Globus pallidus (tissue), 1 donor: Measurements from ENCODE around the gene PXYLP1.

ENCODE experiments used
- DNase-seq: peaks from one replicate; pipeline ENCODE4 v3.0.0-alpha.2; 2015; ENCODE audit warnings: low spot score

PXYLP1 gene

GRCh38 chr3:141273700-141274410, 42.2 kb downstream of the PXYLP1 start:
- DNase-seq = no peak

- DNase-seq = no peak
Observed at GRCh38 chr3:141274411-141275031, 42.9 kb downstream of the PXYLP1 start.

GRCh38 chr3:141275032-141275422, 43.4 kb downstream of the PXYLP1 start:
- no peak for DNase-seq

GRCh38 chr3:141275511-141275910, 43.9 kb downstream of the PXYLP1 start:
- no peak for DNase-seq

- DNase-seq = no peak
Observed at GRCh38 chr3:141275973-141276372, 44.3 kb downstream of the PXYLP1 start.

DNA sequence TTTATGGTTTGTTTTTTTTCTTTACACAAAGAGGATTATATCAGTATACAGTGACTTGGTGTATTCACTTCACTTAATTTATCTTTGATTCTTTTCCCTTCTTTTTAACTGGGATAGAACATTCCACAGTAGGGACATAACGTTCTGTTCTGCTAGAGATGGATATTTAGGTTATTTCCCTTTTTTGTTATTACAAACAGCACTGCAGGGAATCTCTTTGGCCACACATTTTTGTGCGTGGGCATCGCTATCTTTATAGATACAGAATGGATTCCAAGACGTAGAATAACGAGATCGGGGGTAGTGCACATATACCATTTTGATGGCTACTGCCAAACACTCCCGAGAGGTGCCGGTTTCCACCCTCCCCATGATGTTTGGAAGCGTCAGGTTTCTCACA, 44.8 kb downstream of the PXYLP1 start:
- DNase-seq = no peak

DNA sequence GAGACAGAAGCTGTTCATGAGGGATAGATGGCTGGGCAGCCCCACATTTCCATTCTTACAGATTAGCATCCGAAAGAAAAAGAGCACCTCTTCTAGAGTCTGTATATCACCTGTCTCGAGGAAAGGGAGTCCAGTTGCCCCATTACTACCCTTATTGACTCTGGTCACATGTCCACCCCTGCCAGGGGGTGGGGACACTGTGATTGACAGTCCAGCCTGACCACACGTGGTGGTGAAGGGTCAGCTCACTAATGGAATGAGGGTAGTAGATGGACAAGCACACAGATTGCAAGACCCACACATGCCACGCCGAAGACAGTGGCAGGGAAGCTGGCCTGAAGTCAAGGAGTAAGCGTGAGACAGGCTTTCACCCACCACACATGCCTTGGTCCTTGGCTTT, 45.8 kb downstream of the PXYLP1 start:
- no peak for DNase-seq

DNA sequence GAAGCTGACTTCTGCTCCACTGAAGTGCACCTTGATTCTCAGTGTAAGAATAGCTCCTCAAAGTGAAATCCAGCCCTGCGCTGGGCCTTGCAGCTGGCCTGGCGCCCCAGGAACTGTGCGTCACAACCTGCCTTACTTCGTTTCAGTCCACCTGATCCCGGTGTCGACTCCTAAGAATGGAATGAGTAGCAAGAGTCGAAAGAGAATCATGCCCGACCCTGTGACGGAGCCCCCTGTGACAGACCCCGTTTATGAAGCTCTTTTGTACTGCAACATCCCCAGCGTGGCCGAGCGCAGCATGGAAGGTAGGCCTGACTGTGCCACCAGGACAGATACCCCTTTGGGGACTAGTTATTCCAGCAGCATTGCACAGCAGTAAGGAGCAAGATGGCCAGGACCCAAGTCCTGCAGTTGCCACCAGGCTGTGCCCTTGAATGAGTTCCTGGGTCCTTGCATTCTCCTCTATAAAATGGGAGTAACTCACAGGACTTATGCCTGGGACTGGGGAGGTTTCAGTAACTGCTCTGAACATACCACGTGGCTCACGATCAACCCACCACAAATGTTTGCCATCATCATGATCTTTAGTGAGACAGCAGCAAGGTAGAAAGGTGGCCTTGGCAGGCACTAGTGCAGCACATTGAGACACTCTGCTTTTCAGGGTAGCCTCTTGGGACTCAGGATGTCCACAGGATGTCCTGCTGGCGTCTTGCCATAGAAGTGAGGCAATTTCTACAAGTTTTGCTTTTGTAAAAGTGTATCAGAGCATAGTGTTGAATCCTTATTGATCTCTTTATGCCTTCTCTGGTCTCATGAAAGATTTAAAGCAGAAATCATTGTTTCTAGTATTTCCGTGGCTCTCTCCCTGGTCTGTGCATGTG, 46.8 kb downstream of the PXYLP1 start:
- no peak for DNase-seq

- DNase-seq = no peak
Observed at GRCh38 chr3:141279077-141279967, 47.7 kb downstream of the PXYLP1 start.

DNA sequence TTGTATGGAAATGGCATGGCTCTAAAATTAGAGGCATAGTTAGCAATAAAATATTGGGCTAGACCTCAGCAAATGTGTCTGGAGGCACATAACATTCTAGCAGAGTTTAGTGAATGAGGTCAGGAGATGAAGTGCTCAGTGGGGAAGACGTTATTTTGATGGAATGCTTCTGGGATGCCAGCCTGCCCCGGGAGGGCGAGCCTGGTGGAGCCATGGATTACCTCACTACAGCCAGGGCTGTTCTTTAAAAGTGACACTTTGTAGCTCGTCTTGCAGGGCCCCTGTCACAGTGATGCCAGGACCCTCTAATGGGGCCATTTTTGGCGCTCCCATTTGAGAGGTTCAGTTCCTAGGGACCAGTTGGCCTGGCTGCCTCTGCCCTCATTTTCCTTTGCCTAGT, 48.5 kb downstream of the PXYLP1 start:
- DNase-seq = no peak

GRCh38 chr3:141280690-141281089, 49.1 kb downstream of the PXYLP1 start:
- DNase-seq = no peak

DNA sequence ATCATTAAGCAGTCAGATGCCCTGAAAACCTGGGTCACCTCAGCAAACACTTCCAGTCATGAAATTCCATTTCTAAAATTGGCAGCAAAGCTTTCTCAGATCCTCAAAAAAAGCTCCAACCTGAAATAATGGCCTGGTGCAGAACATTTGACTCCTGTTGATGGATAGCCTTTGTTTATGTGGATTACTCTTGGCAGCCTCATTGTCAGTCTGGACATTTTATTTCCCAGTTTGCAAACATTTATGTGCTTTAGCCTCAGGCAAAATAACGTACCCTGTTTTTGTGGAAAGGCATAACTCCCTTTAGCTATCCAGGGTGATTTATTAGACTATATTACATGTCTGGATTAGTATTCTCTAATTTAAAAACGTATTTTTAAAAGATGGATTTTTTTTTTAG, 53.9 kb downstream of the PXYLP1 start:
- no peak for DNase-seq

GRCh38 chr3:141286856-141287255, 55.2 kb downstream of the PXYLP1 start:
- DNase-seq = no peak

DNA sequence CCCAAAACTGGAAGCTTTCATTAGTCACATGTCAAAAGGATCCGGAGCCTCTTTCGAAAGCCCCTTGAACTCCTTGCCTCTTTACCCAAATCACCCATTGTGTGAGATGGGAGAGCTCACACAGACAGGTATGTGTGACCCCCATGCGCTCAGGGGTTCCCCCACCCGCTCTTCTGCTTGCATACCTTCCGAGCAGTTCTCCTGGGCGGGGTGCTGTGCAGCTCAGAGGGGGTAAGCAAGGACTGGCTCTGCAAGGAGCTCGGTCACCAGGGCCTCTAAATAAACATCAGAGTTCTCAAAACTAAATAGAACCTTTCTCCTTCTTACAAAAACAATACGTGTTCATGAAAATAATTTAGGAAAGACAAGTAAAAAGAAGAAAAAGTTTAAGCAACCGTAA, 55.7 kb downstream of the PXYLP1 start:
- DNase-seq = no peak

GRCh38 chr3:141288336-141288990, 56.8 kb downstream of the PXYLP1 start:
- DNase-seq = no peak

DNA sequence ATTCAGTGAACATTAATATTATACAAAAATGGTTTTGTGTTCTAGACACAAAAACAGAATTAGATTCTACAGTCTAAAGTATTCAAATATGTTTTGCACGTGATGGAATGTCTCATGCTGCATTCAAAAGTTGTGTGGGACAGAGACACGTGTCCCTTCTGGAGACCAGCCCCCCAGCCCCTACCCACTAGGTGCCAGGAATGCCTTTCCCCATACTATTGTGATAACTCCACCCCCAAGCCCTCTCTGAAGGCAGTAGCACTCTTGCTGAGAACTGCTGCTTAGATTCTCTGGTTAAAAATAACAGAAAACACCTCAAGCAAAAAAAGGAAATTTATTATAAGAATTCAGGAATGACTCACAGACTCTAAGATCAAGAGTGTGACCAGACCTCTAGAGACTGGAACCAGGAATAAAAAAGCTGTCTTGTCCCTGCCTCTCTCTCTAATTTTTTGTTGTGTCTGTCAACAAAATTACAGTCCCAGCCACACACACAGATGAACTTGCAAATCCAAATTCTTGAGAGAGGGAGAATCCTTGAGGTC, 57.7 kb downstream of the PXYLP1 start:
- DNase-seq = no peak

- no peak for DNase-seq
Observed at GRCh38 chr3:141291559-141292355, 60.1 kb downstream of the PXYLP1 start.

DNA sequence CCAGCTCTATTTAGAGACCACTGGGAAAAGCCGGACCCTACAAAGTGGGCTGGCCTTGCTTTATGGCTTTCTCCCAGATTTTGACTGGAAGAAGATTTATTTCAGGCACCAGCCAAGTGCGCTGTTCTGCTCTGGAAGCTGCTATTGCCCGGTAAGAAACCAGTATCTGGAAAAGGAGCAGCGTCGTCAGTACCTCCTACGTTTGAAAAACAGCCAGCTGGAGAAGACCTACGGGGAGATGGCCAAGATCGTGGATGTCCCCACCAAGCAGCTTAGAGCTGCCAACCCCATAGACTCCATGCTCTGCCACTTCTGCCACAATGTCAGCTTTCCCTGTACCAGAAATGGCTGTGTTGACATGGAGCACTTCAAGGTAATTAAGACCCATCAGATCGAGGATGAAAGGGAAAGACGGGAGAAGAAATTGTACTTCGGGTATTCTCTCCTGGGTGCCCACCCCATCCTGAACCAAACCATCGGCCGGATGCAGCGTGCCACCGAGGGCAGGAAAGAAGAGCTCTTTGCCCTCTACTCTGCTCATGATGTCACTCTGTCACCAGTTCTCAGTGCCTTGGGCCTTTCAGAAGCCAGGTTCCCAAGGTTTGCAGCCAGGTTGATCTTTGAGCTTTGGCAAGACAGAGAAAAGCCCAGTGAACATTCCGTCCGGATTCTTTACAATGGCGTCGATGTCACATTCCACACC, 60.9 kb downstream of the PXYLP1 start:
- DNase-seq = no peak

DNA sequence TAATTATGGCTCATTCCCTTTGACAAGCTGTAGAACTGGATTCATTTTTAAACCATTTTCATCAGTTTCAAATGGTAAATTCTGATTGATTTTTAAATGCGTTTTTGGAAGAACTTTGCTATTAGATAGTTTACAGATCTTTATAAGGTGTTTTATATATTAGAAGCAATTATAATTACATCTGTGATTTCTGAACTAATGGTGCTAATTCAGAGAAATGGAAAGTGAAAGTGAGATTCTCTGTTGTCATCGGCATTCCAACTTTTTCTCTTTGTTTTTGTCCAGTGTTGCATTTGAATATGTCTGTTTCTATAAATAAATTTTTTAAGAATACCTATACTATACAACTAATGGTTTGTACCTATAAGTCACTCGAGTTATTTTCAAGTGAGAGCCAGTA, 62.7 kb downstream of the PXYLP1 start:
- peak; percentile 22 for DNase-seq

DNA sequence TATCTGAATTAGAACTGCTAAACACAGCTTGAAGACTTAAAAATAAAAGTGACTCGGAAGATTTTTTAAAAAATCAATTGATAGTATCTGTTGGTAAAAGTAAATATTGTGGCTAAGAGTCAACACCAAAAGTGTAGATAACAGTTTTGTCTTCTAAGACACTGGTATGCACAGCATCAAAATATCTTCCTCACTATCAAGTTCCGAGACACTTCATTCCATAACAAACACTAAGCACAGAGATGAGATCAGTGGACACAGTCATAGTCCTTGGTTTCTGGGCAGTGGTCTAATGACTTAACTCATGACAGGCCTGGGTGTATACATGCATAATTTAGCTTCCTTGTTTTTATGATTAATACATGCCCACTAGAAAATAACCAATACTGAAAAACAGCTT, 63.2 kb downstream of the PXYLP1 start:
- no peak for DNase-seq
